Activated CD8-positive, alpha-beta T cell treated with anti-CD3 and anti-CD28 coated beads, Interleukin-2, amount 10 ng/mL, durations not matched to agents 7 days and 5 days (primary cell): ENCODE results near the gene ALOX12. TPM values are rescaled to one million over a fixed set of nuclear protein-coding genes. Genes with fewer than 3 reads are reported as not detected.

Experiments
- ATAC-seq: fragments of 150-1000 bp; cut with Tn5 transposase; one replicate; pipeline ENCODE4 v1.10.0; 2021; ENCODE audit warnings: moderate library complexity
- CTCF ChIA-PET: fragments of 350-600 bp; sonication (Branson Sonifier 250); formaldehyde crosslinking; loops from one replicate; lab custom pipeline; 2021; ENCODE audit warnings: antibody characterized with exemption; lab: Charles Lee
- POLR2A ChIA-PET: fragments of 350-600 bp; sonication (Branson Sonifier 250); formaldehyde crosslinking; loops from one replicate; lab custom pipeline; 2021; ENCODE audit warnings: antibody characterized with exemption; lab: Charles Lee
- DNase-seq: peaks from one replicate; pipeline ENCODE4 v3.0.0-alpha.2; 2020
- H3K27ac Mint-ChIP-seq: one replicate; pipeline ENCODE4 v1.8.0; 2021; ENCODE audit warnings: mild to moderate bottlenecking, mixed read lengths
- H3K27me3 Mint-ChIP-seq: one replicate; pipeline ENCODE4 v1.8.0; 2021; ENCODE audit warnings: low read depth, mixed read lengths
- H3K36me3 Mint-ChIP-seq: one replicate; pipeline ENCODE4 v1.8.0; 2021; ENCODE audit warnings: low read depth, mixed read lengths
- H3K4me1 Mint-ChIP-seq: one replicate; pipeline ENCODE4 v1.8.0; 2021; ENCODE audit warnings: low read depth, mixed read lengths
- H3K4me3 Mint-ChIP-seq: one replicate; pipeline ENCODE4 v1.8.0; 2021; ENCODE audit warnings: mild to moderate bottlenecking, mixed read lengths
- H3K9me3 Mint-ChIP-seq: one replicate; pipeline ENCODE4 v1.8.0; 2022; ENCODE audit warnings: mixed read lengths; ENCODE audit not compliant: insufficient read depth
- total RNA-seq, 2 experiments: library from RNA; stranded (reverse); gene quantifications; one replicate each; pipeline ENCODE4 v1.2.3, GENCODE V29; 2021

The ALOX12 gene
- total RNA-seq, 2 experiments from 2014 or later: not detected

- H3K9me3 Mint-ChIP-seq: no peaks in the 10 kb centered on the region
- ChIA-PET CTCF (interaction anchor here (0.8 to 10.7 kb wide), 24 partner anchors 9 to 362 kb away, joined by 3 to 206 read pairs (median 6); partner anchors contain the start of genes ASGR1, BCL6B, RNASEK and SLC16A13), POLR2A (interaction anchor here (0.9 to 1.6 kb wide), 2 partner anchors 9 to 10 kb away, joined by 3 to 5 read pairs; partner anchors contain the start of gene RNASEK)
- H3K4me3 Mint-ChIP-seq: no peak overlapping the region
- H3K4me1 Mint-ChIP-seq: peaks cover 16% of the 10 kb centered on the region
- H3K36me3 Mint-ChIP-seq: peaks cover 43% of the 10 kb centered on the region
- DNase-seq: no peak
- H3K27me3 Mint-ChIP-seq: no peaks in the 10 kb centered on the region
- no peak overlapping the region for H3K27ac Mint-ChIP-seq
- no peak for ATAC-seq
Observed at GRCh38 chr17:7003745-7004144, 7.9 kb downstream of the ALOX12 start.

DNA sequence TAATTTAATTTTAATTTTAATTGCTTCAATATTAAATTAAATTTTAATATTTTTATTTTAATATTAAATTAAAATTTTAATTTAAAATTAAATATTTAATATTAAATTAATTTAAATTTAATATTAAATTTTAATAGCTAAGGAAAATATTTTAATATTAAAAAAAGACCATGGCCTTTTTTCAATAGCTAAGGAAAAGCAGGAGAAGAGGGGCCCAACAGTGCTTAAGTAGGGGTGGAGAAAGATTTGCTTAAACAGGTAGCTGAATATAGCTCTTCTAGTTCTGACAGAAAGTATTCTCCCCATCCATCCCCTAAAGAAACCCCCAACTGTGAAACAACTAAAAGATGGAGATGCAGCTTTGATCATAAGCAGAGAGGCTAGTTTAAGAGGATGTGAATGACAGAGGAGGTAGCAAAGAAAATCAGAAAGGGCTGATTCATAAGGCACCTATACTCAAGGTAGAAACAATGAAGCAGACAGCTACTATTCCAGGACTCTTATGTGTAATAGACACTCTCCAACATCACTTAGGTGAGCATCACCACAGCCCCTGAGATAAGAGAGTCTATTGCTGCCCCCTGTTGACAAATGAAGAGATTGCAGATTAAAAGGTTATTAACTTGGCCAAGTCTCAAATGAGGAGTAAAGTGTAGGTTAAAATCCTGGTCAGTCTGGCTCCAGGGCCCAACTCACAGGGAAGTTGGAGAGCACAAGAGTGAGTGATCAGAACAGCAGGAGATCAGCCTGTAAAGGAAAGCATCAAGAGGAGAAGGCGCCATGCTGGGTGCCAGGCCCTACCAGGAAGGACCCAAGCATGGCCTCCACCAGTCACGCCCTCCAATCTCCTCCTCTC, 8.8 kb downstream of the ALOX12 start:
- peak; percentile 70 for DNase-seq
- peak; percentile 96 for ATAC-seq
- H3K27ac Mint-ChIP-seq: peak overlapping the region; percentile 47
- H3K4me3 Mint-ChIP-seq: no peak overlapping the region
- no peaks in the 10 kb centered on the region for H3K9me3 Mint-ChIP-seq
- CTCF ChIA-PET: interaction anchor here (0.5 to 10.7 kb wide), 52 partner anchors 8 to 363 kb away, joined by 3 to 206 read pairs (median 5); partner anchors contain the start of genes ALOX12, ASGR1, BCL6B and RNASEK
- no peaks in the 10 kb centered on the region for H3K27me3 Mint-ChIP-seq
- peaks cover 24% of the 10 kb centered on the region for H3K4me1 Mint-ChIP-seq
- peaks cover 42% of the 10 kb centered on the region for H3K36me3 Mint-ChIP-seq
- POLR2A ChIA-PET: interaction anchor here (0.9 kb wide), 1 partner anchor 9 kb away, joined by 3 read pairs; no protein-coding TSS in a partner anchor

- Mint-ChIP-seq H3K36me3 (peaks cover 38% of the 10 kb centered on the region), H3K9me3 (no peaks in the 10 kb centered on the region), H3K27ac (no peak overlapping the region), H3K27me3 (no peaks in the 10 kb centered on the region), H3K4me1 (peaks cover 35% of the 10 kb centered on the region), H3K4me3 (no peak overlapping the region)
- CTCF ChIA-PET: interaction anchor here (1.5 to 10.7 kb wide), 8 partner anchors 10 to 172 kb away, joined by 4 to 206 read pairs (median 22); partner anchors contain the start of gene ASGR1
- DNase-seq: no peak
- POLR2A ChIA-PET: interaction anchor here (2.0 kb wide), 1 partner anchor 30 kb away, joined by 6 read pairs; the partner anchor contains the start of gene SLC16A13
- ATAC-seq: no peak
Observed at GRCh38 chr17:7005716-7006115, 9.9 kb downstream of the ALOX12 start.

DNA sequence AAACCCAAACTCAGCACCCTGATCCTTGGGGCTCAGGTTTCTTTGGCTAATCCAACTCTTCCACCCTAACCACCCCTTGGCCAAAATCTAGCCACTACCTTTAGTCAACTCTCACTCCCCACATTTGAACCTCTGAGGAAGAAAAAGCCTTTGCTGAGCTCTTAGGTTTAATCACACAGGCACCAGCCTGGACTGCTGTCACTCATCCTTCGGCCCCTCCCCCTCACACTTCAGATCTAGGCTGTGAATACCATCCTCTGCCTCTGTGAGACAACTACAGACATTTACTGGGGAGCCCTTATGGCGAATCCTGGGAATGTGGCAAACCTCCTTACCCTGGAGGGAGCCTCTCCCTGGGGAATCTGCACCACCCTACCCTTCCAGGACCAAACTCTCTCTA, 11.3 kb downstream of the ALOX12 start:
- peaks cover 32% of the 10 kb centered on the region for H3K36me3 Mint-ChIP-seq
- no peak overlapping the region for H3K27ac Mint-ChIP-seq
- CTCF ChIA-PET: interaction anchor here (1.4 to 10.7 kb wide), 6 partner anchors 14 to 164 kb away, joined by 4 to 206 read pairs (median 12); no protein-coding TSS in a partner anchor
- H3K4me1 Mint-ChIP-seq: peaks cover 46% of the 10 kb centered on the region
- DNase-seq (no peak), ATAC-seq (no peak)
- POLR2A ChIA-PET: interaction anchor here (0.6 to 2.0 kb wide), 4 partner anchors 14 to 154 kb away, joined by 3 to 6 read pairs (median 5); partner anchors contain the start of gene SLC16A13
- H3K27me3 Mint-ChIP-seq: no peaks in the 10 kb centered on the region
- H3K4me3 Mint-ChIP-seq: no peak overlapping the region
- no peaks in the 10 kb centered on the region for H3K9me3 Mint-ChIP-seq

DNA sequence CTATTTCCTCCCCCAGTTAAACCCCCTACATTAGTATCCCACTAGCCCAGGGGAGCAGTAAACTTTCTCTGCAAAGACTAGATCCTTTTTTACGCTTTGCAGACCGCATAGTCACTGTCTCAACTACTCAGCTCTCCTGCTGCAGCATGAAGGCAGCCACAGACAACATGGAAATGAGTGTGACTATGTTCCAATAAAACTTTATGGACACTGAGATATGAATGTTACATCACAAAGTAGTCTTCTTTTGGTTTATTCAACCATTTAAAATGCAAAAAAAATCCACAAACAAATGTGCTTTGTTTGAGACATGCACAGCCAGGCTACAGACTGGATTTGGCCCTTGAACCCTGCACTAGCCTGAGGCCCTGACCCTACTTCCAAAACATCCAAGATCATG, 14.7 kb downstream of the ALOX12 start:
- DNase-seq (no peak), ATAC-seq (no peak)
- no peaks in the 10 kb centered on the region for H3K9me3 Mint-ChIP-seq
- H3K36me3 Mint-ChIP-seq: peaks cover 34% of the 10 kb centered on the region
- no peaks in the 10 kb centered on the region for H3K27me3 Mint-ChIP-seq
- peak overlapping the region; percentile 49 for H3K27ac Mint-ChIP-seq
- H3K4me3 Mint-ChIP-seq: peak overlapping the region; percentile 87
- peaks cover 50% of the 10 kb centered on the region for H3K4me1 Mint-ChIP-seq
- POLR2A ChIA-PET: no interaction called here
- CTCF ChIA-PET: interaction anchor here (1.4 to 9.7 kb wide), 3 partner anchors 11 to 101 kb away, joined by 5 to 133 read pairs (median 13); partner anchors contain the start of gene BCL6B

GRCh38 chr17:7011415-7011814, 15.6 kb downstream of the ALOX12 start:
- peaks cover 59% of the 10 kb centered on the region for H3K4me1 Mint-ChIP-seq
- H3K9me3 Mint-ChIP-seq: no peaks in the 10 kb centered on the region
- H3K27me3 Mint-ChIP-seq: no peaks in the 10 kb centered on the region
- POLR2A ChIA-PET: no interaction called here
- peak overlapping the region; percentile 87 for H3K4me3 Mint-ChIP-seq
- CTCF ChIA-PET: interaction anchor here (1.4 to 9.7 kb wide), 5 partner anchors 10 to 168 kb away, joined by 5 to 133 read pairs (median 9); partner anchors contain the start of gene BCL6B
- H3K36me3 Mint-ChIP-seq: peaks cover 34% of the 10 kb centered on the region
- ATAC-seq (no peak), DNase-seq (no peak)
- peak overlapping the region; percentile 99 for H3K27ac Mint-ChIP-seq

- POLR2A ChIA-PET: interaction anchor here (1.3 to 1.9 kb wide), 4 partner anchors 9 to 24 kb away, joined by 4 to 16 read pairs (median 8); partner anchors contain the start of gene SLC16A13
- Mint-ChIP-seq H3K36me3 (peaks cover 35% of the 10 kb centered on the region), H3K4me3 (peak overlapping the region; percentile 87), H3K27me3 (no peaks in the 10 kb centered on the region), H3K9me3 (no peaks in the 10 kb centered on the region), H3K4me1 (peaks cover 64% of the 10 kb centered on the region), H3K27ac (peak overlapping the region; percentile 99)
- ATAC-seq: no peak
- CTCF ChIA-PET: interaction anchor here (0.7 to 2.0 kb wide), 7 partner anchors 10 to 168 kb away, joined by 3 to 10 read pairs (median 5); partner anchors contain the start of gene SLC16A13
- DNase-seq: no peak
Observed at GRCh38 chr17:7011942-7012254, 16.0 kb downstream of the ALOX12 start.

DNA sequence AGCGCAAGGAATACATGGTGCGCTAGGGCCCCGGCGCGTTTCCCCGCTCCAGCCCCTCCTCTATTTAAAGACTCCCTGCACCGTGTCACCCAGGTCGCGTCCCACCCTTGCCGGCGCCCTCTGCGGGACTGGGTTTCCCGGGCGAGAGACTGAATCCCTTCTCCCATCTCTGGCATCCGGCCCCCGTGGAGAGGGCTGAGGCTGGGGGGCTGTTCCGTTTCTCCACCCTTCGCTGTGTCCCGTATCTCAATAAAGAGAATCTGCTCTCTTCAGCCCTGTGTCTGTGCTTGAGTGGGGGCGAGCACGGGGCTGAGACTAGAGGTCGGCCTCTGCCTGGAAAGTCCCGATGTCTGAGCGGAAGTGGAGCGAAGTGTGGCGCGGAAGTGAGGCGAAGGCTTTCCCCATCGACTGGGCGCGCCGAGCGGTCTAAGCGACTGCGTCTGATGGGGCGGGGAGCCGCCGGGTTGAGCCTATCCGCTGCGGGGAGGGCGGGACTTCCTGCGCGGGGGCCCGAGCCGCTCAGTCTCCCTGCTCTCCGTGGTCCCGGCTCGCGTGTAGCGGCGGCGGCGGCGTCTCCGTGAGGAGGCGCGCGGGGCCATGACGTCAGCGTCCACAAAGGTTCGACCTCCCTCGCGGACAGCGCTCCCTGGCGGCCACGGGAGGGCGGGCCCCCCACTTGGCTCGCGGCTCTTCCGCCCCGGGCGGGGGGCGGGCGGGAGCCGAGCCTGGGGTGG, 18.6 kb downstream of the ALOX12 start:
- Mint-ChIP-seq H3K27ac (peak overlapping the region; percentile 99), H3K4me1 (peaks cover 74% of the 10 kb centered on the region), H3K27me3 (no peaks in the 10 kb centered on the region), H3K36me3 (peaks cover 36% of the 10 kb centered on the region), H3K4me3 (peak overlapping the region; percentile 87), H3K9me3 (no peaks in the 10 kb centered on the region)
- peak; percentile 89 for ATAC-seq
- POLR2A ChIA-PET: interaction anchor here (0.6 to 3.1 kb wide), 8 partner anchors 10 to 74 kb away, joined by 3 to 31 read pairs (median 4); partner anchors contain the start of gene SLC16A13
- CTCF ChIA-PET: interaction anchor here (1.5 to 3.9 kb wide), 4 partner anchors 10 to 122 kb away, joined by 4 to 27 read pairs (median 7); no protein-coding TSS in a partner anchor
- DNase-seq: peak; percentile 98

DNA sequence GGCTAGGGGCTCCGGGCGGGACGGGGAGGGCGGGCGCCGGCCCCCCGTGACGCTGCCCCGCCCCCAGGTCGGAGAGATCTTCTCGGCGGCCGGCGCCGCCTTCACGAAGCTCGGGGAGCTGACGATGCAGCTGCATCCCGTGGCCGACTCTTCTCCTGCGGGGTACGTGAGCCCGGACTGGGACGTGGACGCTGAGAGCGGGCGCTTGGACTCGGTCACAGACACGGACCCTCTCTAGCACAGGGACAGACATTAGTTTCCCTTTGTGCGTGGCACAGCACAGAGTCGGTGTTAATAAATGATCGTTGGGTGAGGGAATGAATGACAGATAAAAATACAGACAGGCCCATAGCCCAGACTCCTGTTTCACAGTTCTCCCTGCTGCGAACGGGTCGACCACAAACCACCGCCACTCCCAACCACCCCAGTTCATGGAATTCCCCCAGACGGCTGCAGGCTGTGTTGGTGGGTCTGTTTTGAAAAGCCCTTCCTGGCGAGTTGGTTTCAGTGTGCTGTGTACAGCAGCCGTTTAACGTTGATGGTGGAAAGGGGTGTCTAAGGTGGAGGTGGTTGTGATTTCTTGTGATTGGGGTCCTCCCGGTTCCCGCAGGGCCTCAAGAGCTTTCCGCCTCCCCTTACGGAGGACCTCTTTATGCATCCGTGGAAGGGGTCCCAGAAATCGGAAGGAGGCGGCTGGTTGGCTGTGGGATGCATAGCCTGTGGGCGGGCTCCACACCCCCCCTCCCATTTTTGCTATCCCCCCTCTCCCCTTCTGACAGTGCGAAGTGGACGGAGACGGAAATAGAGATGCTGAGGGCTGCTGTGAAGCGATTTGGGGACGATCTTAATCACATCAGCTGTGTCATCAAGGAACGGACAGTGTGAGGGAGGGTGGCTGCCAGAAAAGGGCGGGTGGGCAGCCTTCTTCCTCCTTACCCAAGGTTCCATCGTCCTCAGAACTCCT, 19.4 kb downstream of the ALOX12 start:
- Mint-ChIP-seq H3K4me3 (peak overlapping the region; percentile 80), H3K4me1 (peaks cover 71% of the 10 kb centered on the region)
- peak; percentile 23 for ATAC-seq

DNA sequence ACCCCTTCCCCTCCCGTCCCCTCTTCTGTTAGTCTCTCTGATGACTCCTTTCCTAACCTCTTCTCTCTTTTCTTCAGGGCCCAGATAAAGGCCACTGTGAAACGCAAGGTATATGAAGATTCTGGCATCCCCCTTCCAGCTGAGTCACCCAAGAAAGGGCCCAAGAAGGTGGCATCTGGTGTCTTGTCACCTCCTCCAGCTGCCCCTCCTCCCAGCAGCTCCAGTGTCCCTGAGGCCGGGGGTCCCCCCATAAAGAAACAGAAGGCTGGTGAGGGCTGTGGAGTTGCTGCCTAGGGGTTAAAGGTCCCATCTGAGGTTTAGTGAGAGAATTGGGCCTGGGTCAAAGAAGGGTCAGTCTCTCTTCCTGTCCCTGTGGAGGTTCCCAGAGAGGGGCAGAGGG, 20.6 kb downstream of the ALOX12 start:
- peaks cover 2% of the 10 kb centered on the region for H3K27me3 Mint-ChIP-seq
- H3K4me1 Mint-ChIP-seq: peaks cover 70% of the 10 kb centered on the region
- peaks cover 32% of the 10 kb centered on the region for H3K36me3 Mint-ChIP-seq
- no peak for ATAC-seq
- H3K9me3 Mint-ChIP-seq: no peaks in the 10 kb centered on the region
- peak overlapping the region; percentile 99 for H3K27ac Mint-ChIP-seq
- POLR2A ChIA-PET: interaction anchor here (1.2 to 3.1 kb wide), 5 partner anchors 12 to 671 kb away, joined by 3 to 31 read pairs (median 7); partner anchors contain the start of genes SLC16A13 and TP53
- CTCF ChIA-PET: interaction anchor here (1.9 to 3.9 kb wide), 4 partner anchors 12 to 120 kb away, joined by 6 to 27 read pairs (median 10); partner anchors contain the start of gene SLC16A13
- peak overlapping the region; percentile 80 for H3K4me3 Mint-ChIP-seq
- DNase-seq: no peak

More for the DNA sequence above, 19.4 kb downstream of the ALOX12 start:
- POLR2A ChIA-PET: interaction anchor here (0.6 to 3.1 kb wide), 11 partner anchors 10 to 672 kb away, joined by 3 to 31 read pairs (median 4); partner anchors contain the start of genes SLC16A13 and TP53
- Mint-ChIP-seq H3K27ac (peak overlapping the region; percentile 99), H3K27me3 (no peaks in the 10 kb centered on the region), H3K9me3 (no peaks in the 10 kb centered on the region), H3K36me3 (peaks cover 32% of the 10 kb centered on the region)
- DNase-seq: peak; percentile 80
- CTCF ChIA-PET: interaction anchor here (0.6 to 3.9 kb wide), 9 partner anchors 8 to 281 kb away, joined by 3 to 27 read pairs (median 6); partner anchors contain the start of gene SLC16A13
